GM23338 (cell line): ENCODE results near the gene MAPKAPK2. TPM values are rescaled to one million over a fixed set of nuclear protein-coding genes. Genes with fewer than 3 reads are reported as not detected.

Experiments
- ATAC-seq: fragments of 200-7000 bp; cut with Tn5 transposase; 3 replicates; pipeline ENCODE4 v1.9.1; 2020
- DNase-seq: peaks from one replicate; pipeline ENCODE4 v3.0.0-alpha.2; 2015; ENCODE audit warnings: low spot score
- H2AFZ ChIP-seq: fragments of 200-600 bp; sonication (generic); 2 replicates; pipeline ENCODE4 v1.8.0; 2016; ENCODE audit warnings: antibody characterized with exemption, mild to moderate bottlenecking, moderate library complexity
- H3F3A ChIP-seq: fragments of 200-600 bp; sonication (generic); replicated peaks from 2 replicates; pipeline ENCODE4 v1.8.0; 2017; ENCODE audit warnings: antibody characterized with exemption, mixed run types, low read depth
- H3K27ac ChIP-seq: fragments of 200-600 bp; sonication (generic); 2 replicates; pipeline ENCODE4 v1.6.1; 2016; ENCODE audit warnings: low read depth
- H3K27me3 ChIP-seq: fragments of 200-600 bp; sonication (generic); 2 replicates; pipeline ENCODE4 v1.8.0; 2016; ENCODE audit warnings: mild to moderate bottlenecking, mixed run types, moderate library complexity; ENCODE audit not compliant: insufficient read depth
- H3K36me3 ChIP-seq: fragments of 200-600 bp; sonication (generic); 2 replicates; pipeline ENCODE4 v1.8.0; 2016; ENCODE audit warnings: mild to moderate bottlenecking; ENCODE audit not compliant: insufficient read depth
- H3K4me1 ChIP-seq: fragments of 200-600 bp; sonication (generic); 2 replicates; pipeline ENCODE4 v1.8.0; 2016; ENCODE audit warnings: mild to moderate bottlenecking, moderate library complexity; ENCODE audit not compliant: insufficient read depth
- H3K4me2 ChIP-seq: fragments of 200-600 bp; sonication (generic); 2 replicates; pipeline ENCODE4 v1.7.1; 2017; ENCODE audit warnings: mixed run types
- H3K4me3 ChIP-seq: fragments of 200-600 bp; sonication (generic); 2 replicates; pipeline ENCODE4 v1.6.1; 2016; ENCODE audit warnings: mixed run types
- H3K79me2 ChIP-seq: fragments of 200-600 bp; sonication (generic); replicated peaks from 2 replicates; pipeline ENCODE4 v1.8.0; 2017; ENCODE audit warnings: mild to moderate bottlenecking; ENCODE audit not compliant: insufficient read depth
- H3K9me2 ChIP-seq: fragments of 200-600 bp; sonication (generic); 2 replicates; pipeline ENCODE4 v1.8.0; 2017; ENCODE audit not compliant: insufficient read depth
- H4K20me1 ChIP-seq: fragments of 200-600 bp; sonication (generic); replicated peaks from 2 replicates; pipeline ENCODE4 v1.8.0; 2017; ENCODE audit warnings: mild to moderate bottlenecking; ENCODE audit not compliant: insufficient read depth
- H3K27ac Mint-ChIP-seq: 2 replicates; pipeline ENCODE4 v1.8.0; 2020; ENCODE audit warnings: inconsistent platforms, mild to moderate bottlenecking, moderate library complexity, mixed read lengths
- H3K27me3 Mint-ChIP-seq: 3 replicates; pipeline ENCODE4 v1.8.0; 2022; ENCODE audit warnings: low read depth, mild to moderate bottlenecking, moderate library complexity, mixed read lengths, inconsistent platforms; ENCODE audit not compliant: insufficient read depth, poor library complexity
- H3K36me3 Mint-ChIP-seq: 3 replicates; pipeline ENCODE4 v1.8.0; 2021; ENCODE audit warnings: low read depth, mild to moderate bottlenecking, inconsistent platforms, moderate library complexity, mixed read lengths
- H3K4me1 Mint-ChIP-seq: 3 replicates; pipeline ENCODE4 v1.8.0; 2020; ENCODE audit warnings: mild to moderate bottlenecking, inconsistent platforms, mixed read lengths
- H3K4me3 Mint-ChIP-seq: 3 replicates; pipeline ENCODE4 v1.8.0; 2021; ENCODE audit warnings: moderate library complexity, mild to moderate bottlenecking, inconsistent platforms, mixed read lengths
- H3K9me3 Mint-ChIP-seq: 3 replicates; pipeline ENCODE4 v1.8.0; 2020; ENCODE audit warnings: moderate library complexity, mild to moderate bottlenecking, inconsistent platforms, mixed read lengths
- CREB1 ChIP-seq: fragments of 250-450 bp; sonication (Bioruptor Pico); IDR thresholded peaks from 2 replicates; pipeline ENCODE4 v1.5.0; 2020; ENCODE audit warnings: low read depth, mild to moderate bottlenecking, moderate library complexity
- EZH2 ChIP-seq: fragments of 200-600 bp; sonication (generic); IDR thresholded peaks from one replicate; pipeline ENCODE4 v1.8.0; 2017; ENCODE audit warnings: antibody characterized with exemption, mild to moderate bottlenecking, low read depth; ENCODE audit not compliant: unreplicated experiment
- EZH2phosphoT487 ChIP-seq: fragments of 200-600 bp; sonication (generic); IDR thresholded peaks from one replicate; pipeline ENCODE4 v1.8.1; 2018; ENCODE audit warnings: antibody characterized with exemption; ENCODE audit not compliant: unreplicated experiment
- JUNB ChIP-seq: IDR thresholded peaks from one replicate; pipeline ENCODE4 v1.6.1; 2016; ENCODE audit warnings: antibody characterized with exemption; ENCODE audit not compliant: unreplicated experiment
- NANOG ChIP-seq: IDR thresholded peaks from 2 replicates; pipeline ENCODE4 v1.6.1; 2016; ENCODE audit warnings: antibody characterized with exemption, borderline replicate concordance
- POLR2AphosphoS5 ChIP-seq: IDR thresholded peaks from 2 replicates; pipeline ENCODE4 v1.6.1; 2016; ENCODE audit warnings: antibody characterized with exemption, low read depth
- STAT1 ChIP-seq: IDR thresholded peaks from one replicate; pipeline ENCODE4 v1.6.1; 2016; ENCODE audit warnings: antibody characterized with exemption; ENCODE audit not compliant: unreplicated experiment
- ZNF114 ChIP-seq: fragments of 250-450 bp; sonication (Bioruptor Pico); IDR thresholded peaks from 2 replicates; pipeline ENCODE4 v1.5.0; 2020; ENCODE audit warnings: mild to moderate bottlenecking, moderate library complexity
- ZNF331 ChIP-seq: fragments of 250-450 bp; sonication (Bioruptor Pico); IDR thresholded peaks from 2 replicates; pipeline ENCODE4 v1.5.0; 2020; ENCODE audit warnings: low read depth, mild to moderate bottlenecking, moderate library complexity
- long read RNA-seq: library from polyadenylated mRNA; unstranded; transcript quantifications from one replicate; pipeline ENCODE4 v2.0.0, GENCODE V29; 2020; ENCODE audit not compliant: unreplicated experiment
- polyA plus RNA-seq: library from polyadenylated mRNA; unstranded; fragments of >200 nt; fragmentation: Nextera tagmentation; extraction: Ambion mirVana; gene quantifications from 2 replicates; pipeline ENCODE4 v1.2.1, GENCODE V29; 2016
- total RNA-seq: library from RNA; depleted of rRNA; stranded (reverse); fragments of >200 nt; shearing (Covaris generic); gene quantifications from 2 replicates; pipeline ENCODE4 v1.2.3, GENCODE V29; 2014; rRNA removed
- TF ChIP-seq, protein P1 (sequence below): IDR thresholded peaks from 2 replicates; pipeline ENCODE4 v1.6.1; 2016; ENCODE audit warnings: antibody characterized with exemption
- TF ChIP-seq, protein P2 (sequence below): IDR thresholded peaks from one replicate; pipeline ENCODE4 v1.6.1; 2018; ENCODE audit warnings: antibody characterized with exemption; ENCODE audit not compliant: unreplicated experiment
- TF ChIP-seq, protein P3 (sequence below): fragments of 250-450 bp; sonication (Bioruptor Pico); IDR thresholded peaks from 2 replicates; pipeline ENCODE4 v1.5.0; 2020; ENCODE audit warnings: mild to moderate bottlenecking, moderate library complexity
- TF ChIP-seq, protein P4 (sequence below), 2 experiments: fragments of 200-600 bp in 1 of 2; sonication (generic) in 1 of 2; conservative IDR thresholded peaks; 2 replicates each; pipeline versions ENCODE4 v1.5.1 to v1.6.1; 2016 to 2017; ENCODE audit warnings: antibody characterized with exemption in 2 of 2, low read depth in 2 of 2, mild to moderate bottlenecking in 2 of 2, moderate library complexity in 1 of 2

Gene MAPKAPK2
- total RNA-seq (30.4 and 32.1 TPM in 2 replicates), polyA plus RNA-seq (9.6 and 10.1 TPM in 2 replicates)
- long read RNA-seq, result 0 reads

DNA sequence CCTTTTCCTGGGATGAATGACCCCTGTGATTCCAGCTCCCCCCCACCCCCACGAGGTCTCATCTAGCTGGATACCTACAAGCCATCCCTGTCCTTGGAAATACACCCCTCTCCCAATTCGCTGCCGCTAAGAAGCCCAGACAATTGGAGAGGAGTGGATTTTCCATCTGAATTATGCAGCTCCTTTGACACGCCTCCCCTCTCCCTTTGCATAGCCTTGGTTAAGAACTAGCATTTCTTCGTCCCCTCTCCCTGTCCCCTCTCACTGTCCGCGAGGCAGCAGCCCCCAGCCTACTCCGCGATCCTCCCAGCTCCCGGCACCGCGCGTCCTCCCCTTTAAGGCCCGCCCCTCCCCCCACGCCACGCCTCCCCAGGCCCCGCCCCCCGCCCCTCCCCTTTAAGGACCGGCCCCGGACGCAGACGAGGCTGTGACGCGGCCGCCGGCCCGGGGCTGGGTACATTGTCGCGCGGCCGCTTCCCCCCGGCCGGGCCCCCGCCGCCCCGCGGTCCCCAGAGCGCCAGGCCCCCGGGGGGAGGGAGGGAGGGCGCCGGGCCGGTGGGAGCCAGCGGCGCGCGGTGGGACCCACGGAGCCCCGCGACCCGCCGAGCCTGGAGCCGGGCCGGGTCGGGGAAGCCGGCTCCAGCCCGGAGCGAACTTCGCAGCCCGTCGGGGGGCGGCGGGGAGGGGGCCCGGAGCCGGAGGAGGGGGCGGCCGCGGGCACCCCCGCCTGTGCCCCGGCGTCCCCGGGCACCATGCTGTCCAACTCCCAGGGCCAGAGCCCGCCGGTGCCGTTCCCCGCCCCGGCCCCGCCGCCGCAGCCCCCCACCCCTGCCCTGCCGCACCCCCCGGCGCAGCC is at the start of gene MAPKAPK2:
Gene MAPKAPK2 (plus strand): TSS at position 428 of the 856 bp plus-strand sequence. CDS start 325 bp downstream, at position 753.
- TF ChIP-seq JUNB (no peak), ZNF114 (CRISPR knock-in tag) (no peak), CREB1 (0 out of 2 replicates have a peak, but pooled peaks have one; percentile 28), STAT1 (no peak), NANOG (no peak), ZNF331 (no peak), POLR2AphosphoS5 (peak; percentile 32; the same call in 1 of the 2 replicates), EZH2 (no peak), EZH2phosphoT487 (no peak)
- TF ChIP-seq, protein P1, sequence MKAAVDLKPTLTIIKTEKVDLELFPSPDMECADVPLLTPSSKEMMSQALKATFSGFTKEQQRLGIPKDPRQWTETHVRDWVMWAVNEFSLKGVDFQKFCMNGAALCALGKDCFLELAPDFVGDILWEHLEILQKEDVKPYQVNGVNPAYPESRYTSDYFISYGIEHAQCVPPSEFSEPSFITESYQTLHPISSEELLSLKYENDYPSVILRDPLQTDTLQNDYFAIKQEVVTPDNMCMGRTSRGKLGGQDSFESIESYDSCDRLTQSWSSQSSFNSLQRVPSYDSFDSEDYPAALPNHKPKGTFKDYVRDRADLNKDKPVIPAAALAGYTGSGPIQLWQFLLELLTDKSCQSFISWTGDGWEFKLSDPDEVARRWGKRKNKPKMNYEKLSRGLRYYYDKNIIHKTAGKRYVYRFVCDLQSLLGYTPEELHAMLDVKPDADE, result no peak
- TF ChIP-seq, protein P2, sequence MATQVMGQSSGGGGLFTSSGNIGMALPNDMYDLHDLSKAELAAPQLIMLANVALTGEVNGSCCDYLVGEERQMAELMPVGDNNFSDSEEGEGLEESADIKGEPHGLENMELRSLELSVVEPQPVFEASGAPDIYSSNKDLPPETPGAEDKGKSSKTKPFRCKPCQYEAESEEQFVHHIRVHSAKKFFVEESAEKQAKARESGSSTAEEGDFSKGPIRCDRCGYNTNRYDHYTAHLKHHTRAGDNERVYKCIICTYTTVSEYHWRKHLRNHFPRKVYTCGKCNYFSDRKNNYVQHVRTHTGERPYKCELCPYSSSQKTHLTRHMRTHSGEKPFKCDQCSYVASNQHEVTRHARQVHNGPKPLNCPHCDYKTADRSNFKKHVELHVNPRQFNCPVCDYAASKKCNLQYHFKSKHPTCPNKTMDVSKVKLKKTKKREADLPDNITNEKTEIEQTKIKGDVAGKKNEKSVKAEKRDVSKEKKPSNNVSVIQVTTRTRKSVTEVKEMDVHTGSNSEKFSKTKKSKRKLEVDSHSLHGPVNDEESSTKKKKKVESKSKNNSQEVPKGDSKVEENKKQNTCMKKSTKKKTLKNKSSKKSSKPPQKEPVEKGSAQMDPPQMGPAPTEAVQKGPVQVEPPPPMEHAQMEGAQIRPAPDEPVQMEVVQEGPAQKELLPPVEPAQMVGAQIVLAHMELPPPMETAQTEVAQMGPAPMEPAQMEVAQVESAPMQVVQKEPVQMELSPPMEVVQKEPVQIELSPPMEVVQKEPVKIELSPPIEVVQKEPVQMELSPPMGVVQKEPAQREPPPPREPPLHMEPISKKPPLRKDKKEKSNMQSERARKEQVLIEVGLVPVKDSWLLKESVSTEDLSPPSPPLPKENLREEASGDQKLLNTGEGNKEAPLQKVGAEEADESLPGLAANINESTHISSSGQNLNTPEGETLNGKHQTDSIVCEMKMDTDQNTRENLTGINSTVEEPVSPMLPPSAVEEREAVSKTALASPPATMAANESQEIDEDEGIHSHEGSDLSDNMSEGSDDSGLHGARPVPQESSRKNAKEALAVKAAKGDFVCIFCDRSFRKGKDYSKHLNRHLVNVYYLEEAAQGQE, result no peak
- TF ChIP-seq, protein P3, sequence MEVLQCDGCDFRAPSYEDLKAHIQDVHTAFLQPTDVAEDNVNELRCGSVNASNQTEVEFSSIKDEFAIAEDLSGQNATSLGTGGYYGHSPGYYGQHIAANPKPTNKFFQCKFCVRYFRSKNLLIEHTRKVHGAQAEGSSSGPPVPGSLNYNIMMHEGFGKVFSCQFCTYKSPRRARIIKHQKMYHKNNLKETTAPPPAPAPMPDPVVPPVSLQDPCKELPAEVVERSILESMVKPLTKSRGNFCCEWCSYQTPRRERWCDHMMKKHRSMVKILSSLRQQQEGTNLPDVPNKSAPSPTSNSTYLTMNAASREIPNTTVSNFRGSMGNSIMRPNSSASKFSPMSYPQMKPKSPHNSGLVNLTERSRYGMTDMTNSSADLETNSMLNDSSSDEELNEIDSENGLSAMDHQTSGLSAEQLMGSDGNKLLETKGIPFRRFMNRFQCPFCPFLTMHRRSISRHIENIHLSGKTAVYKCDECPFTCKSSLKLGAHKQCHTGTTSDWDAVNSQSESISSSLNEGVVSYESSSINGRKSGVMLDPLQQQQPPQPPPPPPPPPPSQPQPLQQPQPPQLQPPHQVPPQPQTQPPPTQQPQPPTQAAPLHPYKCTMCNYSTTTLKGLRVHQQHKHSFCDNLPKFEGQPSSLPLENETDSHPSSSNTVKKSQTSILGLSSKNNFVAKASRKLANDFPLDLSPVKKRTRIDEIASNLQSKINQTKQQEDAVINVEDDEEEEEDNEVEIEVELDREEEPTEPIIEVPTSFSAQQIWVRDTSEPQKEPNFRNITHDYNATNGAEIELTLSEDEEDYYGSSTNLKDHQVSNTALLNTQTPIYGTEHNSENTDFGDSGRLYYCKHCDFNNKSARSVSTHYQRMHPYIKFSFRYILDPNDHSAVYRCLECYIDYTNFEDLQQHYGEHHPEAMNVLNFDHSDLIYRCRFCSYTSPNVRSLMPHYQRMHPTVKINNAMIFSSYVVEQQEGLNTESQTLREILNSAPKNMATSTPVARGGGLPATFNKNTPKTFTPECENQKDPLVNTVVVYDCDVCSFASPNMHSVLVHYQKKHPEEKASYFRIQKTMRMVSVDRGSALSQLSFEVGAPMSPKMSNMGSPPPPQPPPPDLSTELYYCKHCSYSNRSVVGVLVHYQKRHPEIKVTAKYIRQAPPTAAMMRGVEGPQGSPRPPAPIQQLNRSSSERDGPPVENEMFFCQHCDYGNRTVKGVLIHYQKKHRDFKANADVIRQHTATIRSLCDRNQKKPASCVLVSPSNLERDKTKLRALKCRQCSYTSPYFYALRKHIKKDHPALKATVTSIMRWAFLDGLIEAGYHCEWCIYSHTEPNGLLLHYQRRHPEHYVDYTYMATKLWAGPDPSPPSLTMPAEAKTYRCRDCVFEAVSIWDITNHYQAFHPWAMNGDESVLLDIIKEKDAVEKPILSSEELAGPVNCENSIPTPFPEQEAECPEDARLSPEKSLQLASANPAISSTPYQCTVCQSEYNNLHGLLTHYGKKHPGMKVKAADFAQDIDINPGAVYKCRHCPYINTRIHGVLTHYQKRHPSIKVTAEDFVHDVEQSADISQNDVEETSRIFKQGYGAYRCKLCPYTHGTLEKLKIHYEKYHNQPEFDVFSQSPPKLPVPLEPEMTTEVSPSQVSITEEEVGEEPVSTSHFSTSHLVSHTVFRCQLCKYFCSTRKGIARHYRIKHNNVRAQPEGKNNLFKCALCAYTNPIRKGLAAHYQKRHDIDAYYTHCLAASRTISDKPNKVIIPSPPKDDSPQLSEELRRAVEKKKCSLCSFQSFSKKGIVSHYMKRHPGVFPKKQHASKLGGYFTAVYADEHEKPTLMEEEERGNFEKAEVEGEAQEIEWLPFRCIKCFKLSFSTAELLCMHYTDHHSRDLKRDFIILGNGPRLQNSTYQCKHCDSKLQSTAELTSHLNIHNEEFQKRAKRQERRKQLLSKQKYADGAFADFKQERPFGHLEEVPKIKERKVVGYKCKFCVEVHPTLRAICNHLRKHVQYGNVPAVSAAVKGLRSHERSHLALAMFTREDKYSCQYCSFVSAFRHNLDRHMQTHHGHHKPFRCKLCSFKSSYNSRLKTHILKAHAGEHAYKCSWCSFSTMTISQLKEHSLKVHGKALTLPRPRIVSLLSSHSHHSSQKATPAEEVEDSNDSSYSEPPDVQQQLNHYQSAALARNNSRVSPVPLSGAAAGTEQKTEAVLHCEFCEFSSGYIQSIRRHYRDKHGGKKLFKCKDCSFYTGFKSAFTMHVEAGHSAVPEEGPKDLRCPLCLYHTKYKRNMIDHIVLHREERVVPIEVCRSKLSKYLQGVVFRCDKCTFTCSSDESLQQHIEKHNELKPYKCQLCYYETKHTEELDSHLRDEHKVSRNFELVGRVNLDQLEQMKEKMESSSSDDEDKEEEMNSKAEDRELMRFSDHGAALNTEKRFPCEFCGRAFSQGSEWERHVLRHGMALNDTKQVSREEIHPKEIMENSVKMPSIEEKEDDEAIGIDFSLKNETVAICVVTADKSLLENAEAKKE, result no peak
- TF ChIP-seq, protein P4, sequence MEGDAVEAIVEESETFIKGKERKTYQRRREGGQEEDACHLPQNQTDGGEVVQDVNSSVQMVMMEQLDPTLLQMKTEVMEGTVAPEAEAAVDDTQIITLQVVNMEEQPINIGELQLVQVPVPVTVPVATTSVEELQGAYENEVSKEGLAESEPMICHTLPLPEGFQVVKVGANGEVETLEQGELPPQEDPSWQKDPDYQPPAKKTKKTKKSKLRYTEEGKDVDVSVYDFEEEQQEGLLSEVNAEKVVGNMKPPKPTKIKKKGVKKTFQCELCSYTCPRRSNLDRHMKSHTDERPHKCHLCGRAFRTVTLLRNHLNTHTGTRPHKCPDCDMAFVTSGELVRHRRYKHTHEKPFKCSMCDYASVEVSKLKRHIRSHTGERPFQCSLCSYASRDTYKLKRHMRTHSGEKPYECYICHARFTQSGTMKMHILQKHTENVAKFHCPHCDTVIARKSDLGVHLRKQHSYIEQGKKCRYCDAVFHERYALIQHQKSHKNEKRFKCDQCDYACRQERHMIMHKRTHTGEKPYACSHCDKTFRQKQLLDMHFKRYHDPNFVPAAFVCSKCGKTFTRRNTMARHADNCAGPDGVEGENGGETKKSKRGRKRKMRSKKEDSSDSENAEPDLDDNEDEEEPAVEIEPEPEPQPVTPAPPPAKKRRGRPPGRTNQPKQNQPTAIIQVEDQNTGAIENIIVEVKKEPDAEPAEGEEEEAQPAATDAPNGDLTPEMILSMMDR (conservative IDR thresholded peaks at IDR 0.05; ENCODE audit: low read depth in 2 of 2), result no peak
- peak within 1 kb of the TSS; percentile 96 for H2AFZ ChIP-seq
- peak within 1 kb of the TSS; percentile 93 for H3K4me3 Mint-ChIP-seq
- DNase-seq, result peak; percentile 82
- H3K27ac Mint-ChIP-seq, result peak within 1 kb of the TSS; percentile 77
- no peaks in the 10 kb centered on the region for H3K9me3 Mint-ChIP-seq
- H4K20me1 ChIP-seq, result peaks cover 32% of the 10 kb centered on the region
- peaks cover 36% of the 10 kb centered on the region for H3K27me3 Mint-ChIP-seq
- H3K4me3 ChIP-seq, result peak within 1 kb of the TSS; percentile 78
- H3K79me2 ChIP-seq, result peaks cover 31% of the 10 kb centered on the region
- H3F3A ChIP-seq, result peaks cover 11% of the 10 kb centered on the region; the same call in 1 of the 2 replicates
- peak; percentile 42 for ATAC-seq
- peak within 1 kb of the TSS; percentile 94 for H3K4me2 ChIP-seq
- no peaks in the 10 kb centered on the region for H3K36me3 ChIP-seq
- peaks cover 44% of the 10 kb centered on the region for H3K4me1 Mint-ChIP-seq
- H3K27ac ChIP-seq, result 0 out of 2 replicates have a peak within 1 kb of the TSS, but pooled peaks have one; percentile 40
- H3K36me3 Mint-ChIP-seq, result peaks cover 3% of the 10 kb centered on the region; the same call in 1 of the 3 replicates
- H3K27me3 ChIP-seq, result peaks cover 43% of the 10 kb centered on the region
- H3K4me1 ChIP-seq, result peaks cover 39% of the 10 kb centered on the region
- no peaks in the 10 kb centered on the region for H3K9me2 ChIP-seq
